NK-92 treated with Interleukin-12 subunit alpha and Interleukin-12 subunit beta, amount 100 ng/mL, for 24 hours (cell line): ENCODE measurements around the gene LRRC58.
"Not testable (repeated sequence)": the region's sequence is repeated elsewhere in the genome, so short reads cannot be mapped to it uniquely, and the experiment has no call there.

ENCODE experiments used
- DNase-seq: peaks from one replicate; lab custom pipeline; 2025; lab: John Stamatoyannopoulos, UW

Gene LRRC58

DNA sequence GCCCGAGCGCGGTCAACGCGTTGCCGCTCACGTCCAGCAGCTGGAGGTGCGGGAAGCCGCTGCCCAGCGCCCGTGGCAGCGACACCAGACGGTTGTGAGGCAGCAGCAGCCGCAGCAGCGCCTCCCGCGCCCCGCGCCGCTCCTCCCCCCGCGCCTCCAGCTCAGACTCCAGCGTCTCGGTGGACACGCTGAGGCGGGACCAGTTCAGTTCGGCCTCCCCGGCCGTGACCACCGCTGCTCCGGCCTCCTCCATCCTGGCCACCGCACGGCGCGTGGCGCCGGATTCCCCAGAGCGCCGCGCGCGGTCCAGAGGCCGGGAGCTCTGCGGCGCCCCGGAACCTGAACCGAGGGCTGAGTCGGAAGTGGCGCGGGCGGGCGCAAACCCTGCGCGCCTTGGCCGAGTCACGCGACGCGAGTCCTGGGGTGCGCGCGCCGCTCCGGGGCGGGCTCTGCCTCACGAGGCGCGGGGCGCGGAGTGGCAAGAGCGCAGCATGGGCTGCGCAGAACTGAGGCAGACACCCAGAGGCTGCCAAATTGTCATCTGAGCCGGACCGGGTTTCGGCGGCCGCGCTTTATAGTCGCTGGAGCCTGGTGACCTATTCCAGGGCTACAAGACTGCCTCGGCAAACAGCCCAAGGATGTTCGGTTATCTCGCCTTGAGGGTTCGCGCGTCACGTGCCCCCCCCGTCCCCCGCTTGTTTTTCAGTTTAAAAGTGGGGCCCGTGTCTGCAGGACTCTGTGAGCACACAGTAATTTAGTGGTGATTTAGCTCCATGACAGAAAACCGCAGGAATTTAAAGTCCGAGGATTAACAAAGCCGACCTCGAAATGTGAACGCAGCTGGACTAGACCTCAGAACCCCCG lies at the start of gene LRRC58:
Gene LRRC58 (minus strand): TSS at position 364 of the 864 bp plus-strand sequence. CDS start 111 bp downstream, at position 253.
- DNase-seq: peak; percentile 82

DNA sequence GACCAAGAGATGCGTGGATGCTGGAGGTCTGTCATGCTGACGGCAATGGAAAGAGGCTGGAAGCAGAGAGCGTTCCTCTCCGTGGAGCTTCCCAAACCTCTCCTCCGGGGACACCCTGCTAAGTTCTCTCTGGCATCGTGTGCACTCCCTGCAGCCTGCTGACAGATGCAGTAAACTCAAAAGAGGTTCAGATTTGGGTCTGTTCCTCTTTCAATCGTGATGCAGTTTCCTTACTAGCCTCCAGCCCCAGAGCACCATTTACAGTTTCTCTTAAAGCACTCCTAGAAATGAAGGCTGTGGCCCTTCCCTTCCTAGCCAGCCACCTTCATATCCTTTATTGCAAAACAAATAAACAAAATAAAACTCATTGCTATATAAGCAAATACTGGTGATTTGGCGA lies 47.3 kb upstream of the LRRC58 start:
- DNase-seq: no peak

DNA sequence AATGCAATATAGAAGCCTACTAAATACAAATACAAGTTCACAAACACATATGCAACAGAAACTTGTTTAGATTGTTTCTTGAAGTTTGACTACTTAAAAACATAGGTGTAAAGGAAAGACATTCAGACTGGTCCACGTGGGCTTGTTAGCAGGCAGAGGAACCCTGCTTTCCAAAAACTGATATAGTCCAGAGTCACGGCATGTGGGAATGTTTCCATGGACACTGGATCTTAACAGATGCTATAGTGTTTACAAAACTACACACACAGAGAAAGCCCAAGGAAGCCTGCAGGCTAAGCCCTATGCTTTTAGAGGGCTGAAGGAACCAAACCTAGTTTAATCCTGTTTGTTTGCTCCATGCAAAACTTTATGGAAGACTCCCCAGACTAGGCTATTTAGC lies 45.2 kb upstream of the LRRC58 start:
- DNase-seq: no peak

GRCh38 chr3:120393761-120394160 lies 44.6 kb upstream of the LRRC58 start:
- no peak for DNase-seq

DNA sequence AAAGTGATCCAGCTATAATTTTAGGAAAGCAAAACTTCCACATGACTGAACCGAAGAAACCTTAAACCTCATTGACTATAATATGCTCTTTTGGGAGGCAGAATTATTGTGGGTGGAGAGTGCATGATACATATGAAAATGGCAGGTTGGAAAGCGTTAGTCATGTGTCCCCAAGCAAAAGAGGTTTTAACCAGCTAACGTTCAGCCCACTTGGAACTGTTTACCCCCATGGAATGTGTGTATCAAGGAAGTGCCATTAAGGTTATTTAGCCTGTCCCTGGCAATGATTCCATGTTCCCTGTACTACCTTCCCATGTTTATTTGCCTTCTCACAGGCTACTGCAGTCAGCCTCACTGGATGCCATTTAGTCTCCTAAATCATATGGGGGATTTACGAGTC lies 44.1 kb upstream of the LRRC58 start:
- DNase-seq: no peak

- no peak for DNase-seq
Measured at GRCh38 chr3:120382941-120383447, 33.8 kb upstream of the LRRC58 start.

GRCh38 chr3:120381503-120381902 lies 32.3 kb upstream of the LRRC58 start:
- no peak for DNase-seq

DNA sequence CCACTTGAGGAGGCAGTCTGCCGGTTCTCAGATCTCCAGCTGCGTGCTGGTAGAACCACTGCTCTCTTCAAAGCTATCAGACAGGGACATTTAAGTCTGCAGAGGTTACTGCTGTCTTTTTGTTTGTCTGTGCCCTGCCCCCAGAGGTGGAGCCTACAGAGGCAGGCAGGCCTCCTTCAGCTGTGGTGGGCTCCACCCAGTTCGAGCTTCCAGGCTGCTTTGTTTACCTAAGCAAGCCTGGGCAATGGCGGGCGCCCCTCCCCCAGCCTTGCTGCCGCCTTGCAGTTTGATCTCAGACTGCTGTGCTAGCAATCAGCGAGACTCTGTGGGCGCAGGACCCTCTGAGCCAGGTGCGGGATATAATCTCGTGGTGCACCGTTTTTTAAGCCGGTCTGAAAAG lies 28.8 kb upstream of the LRRC58 start:
- DNase-seq: not testable (repeated sequence)

GRCh38 chr3:120370463-120370862 lies 21.3 kb upstream of the LRRC58 start:
- no peak for DNase-seq

DNA sequence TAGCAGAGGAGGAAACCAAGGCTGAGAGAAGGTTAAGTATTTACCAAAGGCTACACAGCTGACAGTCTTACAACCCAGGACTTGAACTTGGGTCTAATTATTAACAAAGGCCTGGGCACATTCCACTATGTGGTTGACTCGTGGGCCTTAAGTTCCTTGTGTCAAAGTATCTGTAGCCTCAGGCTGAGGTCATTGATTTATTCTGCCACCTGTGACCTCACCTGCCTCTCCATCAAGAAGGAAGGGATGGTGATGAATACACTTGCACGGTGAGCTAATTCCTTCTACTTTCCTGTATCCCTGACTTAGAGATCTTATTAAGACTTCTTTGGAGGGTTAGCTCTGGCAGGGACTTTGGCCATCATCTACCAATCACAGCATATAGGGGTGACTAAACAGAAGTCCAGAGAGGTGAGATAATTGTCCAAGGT lies 19.9 kb upstream of the LRRC58 start:
- no peak for DNase-seq

- DNase-seq: no peak
Measured at GRCh38 chr3:120368172-120368571, 19.0 kb upstream of the LRRC58 start.

DNA sequence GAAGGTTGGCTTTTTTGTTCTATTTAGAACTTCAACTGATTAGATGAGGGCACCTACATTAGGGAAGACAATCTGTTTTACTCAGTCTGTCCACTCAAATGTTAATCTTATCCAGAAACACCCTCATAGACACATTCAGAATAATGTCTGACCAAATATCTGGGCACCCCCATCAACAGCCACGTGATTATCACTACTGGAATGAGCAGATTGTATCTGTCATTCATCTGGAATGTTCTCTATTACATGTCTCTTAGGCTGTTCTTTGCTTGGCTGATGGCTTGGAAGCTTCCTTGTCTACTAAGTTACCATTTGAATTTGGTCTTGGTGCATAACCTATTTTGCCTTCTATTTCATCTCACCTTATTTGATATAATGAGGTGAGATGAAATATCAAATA lies 15.7 kb upstream of the LRRC58 start:
- DNase-seq: no peak

DNA sequence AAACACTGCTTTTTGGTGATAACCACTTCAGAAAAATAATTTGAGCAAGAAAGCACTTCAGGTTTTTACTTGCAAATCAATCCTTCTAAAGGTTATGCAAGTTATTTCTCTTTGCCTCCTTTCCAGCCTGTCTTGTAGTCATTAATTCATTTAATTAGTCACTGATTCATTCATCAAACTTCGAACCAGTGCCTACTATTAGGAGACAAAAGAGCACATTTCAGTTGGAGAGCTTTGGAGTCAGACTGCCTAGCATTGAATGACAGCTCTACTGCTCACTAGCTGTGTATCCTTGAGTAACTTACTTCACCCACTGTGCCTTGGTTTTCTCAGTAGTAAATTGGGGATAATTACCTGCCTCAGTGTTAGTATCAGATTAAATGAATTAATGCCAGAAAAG lies 14.9 kb upstream of the LRRC58 start:
- DNase-seq: no peak

GRCh38 chr3:120357807-120358206 lies 8.7 kb upstream of the LRRC58 start:
- no peak for DNase-seq

GRCh38 chr3:120355486-120355885 lies 6.3 kb upstream of the LRRC58 start:
- DNase-seq: no peak

- no peak for DNase-seq
Measured at GRCh38 chr3:120353463-120353862, 4.3 kb upstream of the LRRC58 start.

GRCh38 chr3:120352017-120352416 lies 2.9 kb upstream of the LRRC58 start:
- no peak for DNase-seq

GRCh38 chr3:120350401-120350941 lies 1.3 kb upstream of the LRRC58 start:
- DNase-seq: no peak

- DNase-seq: no peak
Measured at GRCh38 chr3:120349855-120350125, 636 bp upstream of the LRRC58 start.

DNA sequence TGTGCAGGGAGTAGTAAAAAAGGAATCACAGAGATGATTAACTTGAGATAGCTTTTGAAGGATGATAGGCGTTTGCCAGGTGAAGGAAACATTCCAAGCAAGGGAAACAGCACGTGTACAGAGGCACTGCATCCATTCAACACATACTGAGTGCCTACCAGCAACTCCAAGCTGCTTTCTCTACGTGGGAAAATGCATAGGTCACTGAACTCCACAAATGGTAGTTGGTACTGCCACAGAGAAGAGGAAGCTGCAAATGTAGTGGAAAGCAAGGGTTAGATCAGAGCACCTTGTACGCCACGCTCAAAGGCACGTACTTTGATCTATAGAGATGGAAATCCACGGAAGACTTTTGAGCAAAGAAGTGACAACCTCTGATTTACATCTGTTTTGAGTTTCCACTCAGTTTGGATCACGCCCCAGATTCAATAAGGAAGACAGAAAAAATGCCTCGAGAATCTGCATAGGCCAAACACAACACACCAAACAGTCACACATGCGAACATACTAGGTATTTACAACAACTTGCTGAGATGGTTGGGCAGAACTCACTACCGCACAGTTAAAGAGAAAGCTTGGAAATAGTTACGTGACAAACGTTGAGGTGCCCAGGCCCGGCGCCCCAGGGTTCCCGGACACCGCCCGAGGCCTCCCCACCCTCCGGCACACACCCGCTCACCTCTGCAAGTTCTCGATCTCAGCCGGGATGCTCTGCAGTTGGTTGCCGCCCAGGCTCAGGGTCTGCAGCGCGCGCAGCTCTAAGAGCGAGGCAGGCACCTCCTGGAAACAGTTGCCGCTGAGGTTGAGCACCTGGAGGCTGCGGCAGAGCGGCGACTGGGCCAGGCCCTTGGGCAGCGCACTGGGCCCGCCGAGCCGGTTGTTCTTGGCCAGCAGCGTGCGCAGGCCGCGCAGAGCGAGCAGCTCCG lies 826 bp downstream of the LRRC58 start:
- peak; percentile 70 for DNase-seq

DNA sequence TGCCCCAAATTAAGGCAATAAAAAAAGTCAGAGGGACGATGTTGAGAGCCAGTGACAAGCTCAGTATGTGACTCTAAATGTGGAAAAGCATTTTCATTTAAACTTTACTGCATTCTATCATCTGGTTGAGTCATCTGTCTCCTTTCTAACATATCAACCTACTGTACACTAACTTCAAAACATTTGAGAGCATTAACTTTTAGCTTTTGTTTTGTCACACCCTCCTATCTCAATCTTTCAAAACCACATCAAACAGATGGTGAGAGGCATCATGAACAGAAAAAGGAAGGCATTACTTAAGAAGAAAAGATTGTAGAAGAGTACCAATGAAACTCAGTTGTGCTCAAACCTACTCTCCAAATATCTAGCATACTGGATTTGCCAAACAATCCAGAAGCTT lies 4.8 kb downstream of the LRRC58 start:
- DNase-seq: no peak

DNA sequence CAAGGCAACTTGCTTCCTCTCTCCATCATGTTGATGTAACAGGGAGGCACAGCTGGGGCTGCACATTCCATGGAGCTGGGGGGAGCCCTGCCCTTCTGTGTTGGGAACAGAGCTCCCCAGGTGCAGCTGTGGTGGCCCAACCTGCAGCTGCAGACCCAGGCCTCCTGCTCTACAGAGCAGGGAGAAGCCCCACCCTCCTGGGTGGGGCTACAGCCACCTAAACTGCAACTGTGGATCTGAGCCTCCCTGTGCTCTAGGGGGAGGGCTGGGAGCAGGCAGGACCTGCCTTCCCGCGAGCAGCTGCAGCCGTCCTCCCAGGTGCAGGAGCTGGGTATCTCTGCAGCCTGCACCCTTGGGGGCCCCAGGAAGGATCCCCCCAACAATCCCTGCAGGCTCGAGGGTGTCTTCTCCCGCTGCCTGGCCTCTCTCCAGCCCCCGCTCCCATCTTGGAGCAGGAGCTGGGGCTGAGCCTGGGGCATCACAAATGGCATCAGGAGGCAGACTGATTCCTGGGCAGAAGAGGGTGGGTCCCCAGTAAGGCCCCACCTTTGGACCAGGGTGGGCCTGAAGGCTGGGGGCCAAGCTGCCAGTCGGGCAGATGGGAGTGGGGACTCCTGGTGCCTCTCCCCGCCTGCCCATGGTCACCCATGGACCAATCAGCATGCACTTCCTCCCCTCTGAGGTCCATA lies 7.4 kb downstream of the LRRC58 start:
- DNase-seq: no peak
